H1 (cell line): ENCODE data around the gene FGF12. TPM values are rescaled to one million over a fixed set of nuclear protein-coding genes. Genes with fewer than 3 reads are reported as not detected.

Experiments used
- CTCF ChIA-PET: fragments of 300-600 bp; sonication (Branson Sonifier 250); formaldehyde crosslinking; loops from one replicate; lab custom pipeline; 2021; ENCODE audit not compliant: partially characterized antibody; lab: Charles Lee
- POLR2A ChIA-PET: fragments of 300-600 bp; sonication (Branson Sonifier 250); formaldehyde crosslinking; loops from one replicate; lab custom pipeline; 2021; ENCODE audit warnings: inconsistent platforms; ENCODE audit not compliant: partially characterized antibody; lab: Charles Lee
- DNase-seq, 2 experiments: peaks; one replicate each; pipeline versions ENCODE4 v3.0.0 to v3.0.0-alpha.2; 2010 to 2022; ENCODE audit warnings: low spot score in 2 of 2, low read depth in 1 of 2, mixed read lengths in 1 of 2
- FAIRE-seq: peaks from 2 replicates; lab custom pipeline; 2011; peaks lifted over from hg19 to GRCh38; lab: Jason Lieb, UNC
- H2AFZ ChIP-seq: 2 replicates; pipeline ENCODE4 v1.8.1; 2012; ENCODE audit warnings: low read length, inconsistent platforms
- H2AK5ac ChIP-seq: 2 replicates; pipeline ENCODE4 v1.6.1; 2013; ENCODE audit warnings: low read depth, low read length
- H2BK120ac ChIP-seq: replicated peaks from 2 replicates; pipeline ENCODE3; 2013; ENCODE audit warnings: low read depth, low read length, inconsistent platforms
- H2BK12ac ChIP-seq: 2 replicates; pipeline ENCODE4 v1.6.1; 2013; ENCODE audit warnings: low read depth, low read length
- H2BK15ac ChIP-seq: 2 replicates; pipeline ENCODE4 v1.6.1; 2013; ENCODE audit warnings: low read length
- H2BK20ac ChIP-seq: 2 replicates; pipeline ENCODE4 v1.6.1; 2013; ENCODE audit warnings: low read length
- H2BK5ac ChIP-seq: 2 replicates; pipeline ENCODE4 v1.6.1; 2013; ENCODE audit warnings: low read depth, low read length
- H3K14ac ChIP-seq: 2 replicates; pipeline ENCODE4 v1.6.1; 2013; ENCODE audit warnings: inconsistent platforms; ENCODE audit not compliant: insufficient read length
- H3K18ac ChIP-seq: 2 replicates; pipeline ENCODE4 v1.6.1; 2013; ENCODE audit warnings: low read length; ENCODE audit errors: extremely low read depth
- H3K23ac ChIP-seq: 2 replicates; pipeline ENCODE4 v1.6.1; 2013; ENCODE audit warnings: inconsistent platforms; ENCODE audit not compliant: insufficient read length
- H3K23me2 ChIP-seq: 2 replicates; pipeline ENCODE4 v1.6.1; 2013; ENCODE audit warnings: low read depth, low read length
- H3K27ac ChIP-seq: 2 replicates; pipeline ENCODE4 v1.6.1; 2011; ENCODE audit warnings: low read depth, low read length, inconsistent platforms
- H3K27me3 ChIP-seq, 4 experiments: replicated peaks in 1 of 4; 1 replicate in 1 of 4; 2 replicates in 3 of 4; pipeline versions ENCODE4 v1.6.1 to v1.8.1; 2011 to 2013; ENCODE audit warnings: low read length in 3 of 4, mild to moderate bottlenecking in 3 of 4, inconsistent platforms in 2 of 4, mixed read lengths in 2 of 4, moderate library complexity in 1 of 4; ENCODE audit not compliant: control insufficient read depth in 3 of 4, insufficient read depth in 3 of 4; ENCODE audit errors: extremely low read depth in 1 of 4
- H3K36me3 ChIP-seq, 4 experiments: 2 replicates each; pipeline versions ENCODE4 v1.6.1 to v1.8.1; 2011 to 2013; ENCODE audit warnings: mild to moderate bottlenecking in 4 of 4, low read length in 3 of 4, moderate library complexity in 2 of 4, control low read depth in 1 of 4, inconsistent platforms in 1 of 4; ENCODE audit not compliant: insufficient read depth in 4 of 4, control insufficient read depth in 2 of 4
- H3K4ac ChIP-seq: replicated peaks from 2 replicates; pipeline ENCODE3; 2013; ENCODE audit warnings: low read length, low read depth, mixed read lengths, inconsistent platforms; ENCODE audit not compliant: insufficient read length
- H3K4me1 ChIP-seq, 4 experiments: replicated peaks in 1 of 4; 1 replicate in 1 of 4; 2 replicates in 3 of 4; pipeline versions ENCODE4 v1.6.1 to v1.8.1; 2011 to 2013; ENCODE audit warnings: low read length in 3 of 4, inconsistent platforms in 2 of 4, mixed read lengths in 1 of 4; ENCODE audit not compliant: insufficient read depth in 4 of 4, control insufficient read depth in 3 of 4
- H3K4me2 ChIP-seq, 2 experiments: 2 replicates each; pipeline versions ENCODE4 v1.6.1 to v1.8.1; 2011 to 2013; ENCODE audit warnings: low read depth in 2 of 2, low read length in 2 of 2, control low read depth in 1 of 2, inconsistent platforms in 1 of 2, mild to moderate bottlenecking in 1 of 2; ENCODE audit not compliant: insufficient read depth in 1 of 2
- H3K4me3 ChIP-seq, 4 experiments: fragments of 200-600, 300-600 bp in 1 of 4; sonication (generic), shearing (Covaris generic), sonication (Bioruptor Twin) in 1 of 4; 2 replicates each; pipeline versions ENCODE4 v1.5.1 to v1.8.1; 2011 to 2016; ENCODE audit warnings: low read length in 4 of 4, low read depth in 3 of 4, control low read depth in 2 of 4, inconsistent platforms in 2 of 4, mild to moderate bottlenecking in 2 of 4, mixed read lengths in 1 of 4, moderate library complexity in 1 of 4; ENCODE audit not compliant: insufficient read depth in 2 of 4; ENCODE audit errors: extremely low read depth in 1 of 4
- H3K56ac ChIP-seq: replicated peaks from 2 replicates; pipeline ENCODE3; 2013; ENCODE audit warnings: low read depth, mild to moderate bottlenecking, mixed read lengths, low read length, inconsistent platforms; ENCODE audit not compliant: insufficient read length
- H3K79me1 ChIP-seq: 2 replicates; pipeline ENCODE4 v1.6.1; 2013; ENCODE audit warnings: low read depth, low read length, control low read depth
- H3K79me2 ChIP-seq, 2 experiments: 2 replicates each; pipeline versions ENCODE4 v1.6.1 to v1.8.1; 2012 to 2013; ENCODE audit warnings: low read length in 2 of 2, mild to moderate bottlenecking in 2 of 2, inconsistent platforms in 1 of 2; ENCODE audit not compliant: insufficient read depth in 2 of 2, control insufficient read depth in 1 of 2
- H3K9ac ChIP-seq, 4 experiments: replicated peaks in 1 of 4; 1 replicate in 1 of 4; 2 replicates in 3 of 4; pipeline versions ENCODE4 v1.6.1 to v1.8.1; 2011 to 2013; ENCODE audit warnings: low read depth in 3 of 4, low read length in 3 of 4, control low read depth in 2 of 4, mild to moderate bottlenecking in 2 of 4, moderate library complexity in 2 of 4, inconsistent platforms in 1 of 4; ENCODE audit errors: extremely low read depth in 1 of 4
- H3K9me3 ChIP-seq, 2 experiments: 2 replicates each; pipeline versions ENCODE4 v1.6.1 to v1.8.1; 2012 to 2013; ENCODE audit warnings: mild to moderate bottlenecking in 2 of 2, moderate library complexity in 2 of 2, control low read depth in 1 of 2, inconsistent platforms in 1 of 2, low read depth in 1 of 2, low read length in 1 of 2, mixed read lengths in 1 of 2; ENCODE audit not compliant: insufficient read depth in 2 of 2
- H4K20me1 ChIP-seq, 2 experiments: replicated peaks in 1 of 2; 2 replicates each; pipeline versions ENCODE3 to v1.8.1; 2011 to 2013; ENCODE audit warnings: inconsistent platforms in 2 of 2, low read length in 2 of 2, mild to moderate bottlenecking in 1 of 2; ENCODE audit not compliant: insufficient read depth in 2 of 2, control insufficient read depth in 1 of 2
- H4K5ac ChIP-seq: 2 replicates; pipeline ENCODE4 v1.6.1; 2013; ENCODE audit warnings: low read length, low read depth, mixed read lengths, inconsistent platforms; ENCODE audit not compliant: insufficient read length
- H4K8ac ChIP-seq: 2 replicates; pipeline ENCODE4 v1.8.0; 2013; ENCODE audit warnings: mild to moderate bottlenecking, moderate library complexity, low read length, inconsistent platforms; ENCODE audit not compliant: insufficient read depth; ENCODE audit errors: extremely low read depth
- H4K91ac ChIP-seq: replicated peaks from 2 replicates; pipeline ENCODE3; 2013; ENCODE audit warnings: low read length, mixed read lengths, inconsistent platforms; ENCODE audit not compliant: insufficient read length
- CBX8 ChIP-seq: fragments of 300-800, 300-1000 bp; sonication (generic); IDR thresholded peaks from 2 replicates; pipeline ENCODE4 v1.7.1; 2016; ENCODE audit warnings: low read depth, low read length, borderline replicate concordance
- EZH2 ChIP-seq: fragments of 200-600 bp; sonication (generic); IDR thresholded peaks from 2 replicates; pipeline ENCODE4 v1.7.1; 2012; ENCODE audit warnings: low read depth, mild to moderate bottlenecking, moderate library complexity, low read length, inconsistent platforms; ENCODE audit not compliant: severe bottlenecking
- HDAC6 ChIP-seq: IDR thresholded peaks from one replicate; pipeline ENCODE4 v1.7.1; 2012; ENCODE audit warnings: low read depth, mild to moderate bottlenecking, inconsistent platforms, low read length, moderate library complexity
- POLR2A ChIP-seq, 2 experiments: IDR thresholded peaks; 1 replicate in 1 of 2; 2 replicates in 1 of 2; pipeline ENCODE4 v1.6.1; 2011; ENCODE audit warnings: low read depth in 2 of 2, low read length in 2 of 2, mild to moderate bottlenecking in 2 of 2; ENCODE audit errors: control extremely low read depth in 1 of 2
- RFX5 ChIP-seq: IDR thresholded peaks from 2 replicates; pipeline ENCODE4 v1.6.1; 2011; ENCODE audit warnings: low read depth, low read length, improper control_type of control experiment, borderline replicate concordance
- SAP30 ChIP-seq: fragments of 300-600 bp; sonication (generic); IDR thresholded peaks from 2 replicates; pipeline ENCODE4 v1.7.1; 2012; ENCODE audit warnings: low read length, moderate library complexity, mild to moderate bottlenecking, inconsistent platforms; ENCODE audit not compliant: insufficient read depth, insufficient replicate concordance
- SIX5 ChIP-seq: IDR thresholded peaks from 2 replicates; pipeline ENCODE4 v1.6.1; 2011; ENCODE audit warnings: mild to moderate bottlenecking, low read depth, low read length
- SUZ12 ChIP-seq: fragments of 200-600 bp; sonication (generic); IDR thresholded peaks from 2 replicates; pipeline ENCODE4 v1.6.1; 2012; ENCODE audit warnings: mild to moderate bottlenecking, inconsistent platforms, low read length, moderate library complexity, mixed read lengths
- TAF7 ChIP-seq: optimal IDR thresholded peaks from 2 replicates; pipeline ENCODE3; 2011; ENCODE audit warnings: low read depth, mild to moderate bottlenecking, inconsistent platforms, low read length, moderate library complexity, borderline replicate concordance
- USF2 ChIP-seq: IDR thresholded peaks from 2 replicates; pipeline ENCODE4 v1.6.1; 2011; ENCODE audit warnings: low read length, improper control_type of control experiment
- YY1 ChIP-seq: IDR thresholded peaks from 2 replicates; pipeline ENCODE4 v1.6.1; 2011; ENCODE audit warnings: low read depth, mild to moderate bottlenecking, low read length
- WGBS, 2 experiments: shearing (Covaris generic) in 1 of 2; methylation state at CpG; one replicate each; pipeline versions ENCODE4 v1.1.6 to v1.1.7; 2013 to 2015; ENCODE audit warnings: low lambda C conversion rate in 2 of 2, mixed read lengths in 2 of 2, inconsistent platforms in 1 of 2, low coverage in 1 of 2, missing lambda C conversion rate in 1 of 2; ENCODE audit not compliant: insufficient replicate concordance in 2 of 2, insufficient coverage in 1 of 2, insufficient read length in 1 of 2; ENCODE audit errors: extremely low coverage in 1 of 2, missing lambda C conversion rate in 1 of 2; 5-methylcytosine and 5-hydroxymethylcytosine counted together
- polyA plus RNA-seq, 7 experiments: library from polyadenylated mRNA; depleted of rRNA in 3 of 7; stranded (reverse) in 5 of 7; unstranded in 2 of 7; fragments of >200 nt in 5 of 7; fragments of 200-250 nt in 2 of 7; gene quantifications; 1 replicate in 5 of 7; 2 replicates in 1 of 7; 4 replicates in 1 of 7; pipeline versions ENCODE4 v1.2.1 to v1.2.3, GENCODE V29; 2011 to 2013; ENCODE audit warnings: missing spikeins in 2 of 7, mixed read lengths in 2 of 7
- total RNA-seq: library from RNA; stranded (reverse); fragmentation: NEBNext Ultra II Directional; extraction: Animal tissue kit (Norgen Biotek cat#: 25700); gene quantifications from 2 replicates; pipeline ENCODE4 v1.2.1, GENCODE V29; 2021

Gene FGF12
- total and polyA plus RNA-seq, 2 of the 8 experiments (the other 6 are each of a cell fraction or from before 2014, with no cell fraction given), result 4.1 to 16.6 TPM

DNA sequence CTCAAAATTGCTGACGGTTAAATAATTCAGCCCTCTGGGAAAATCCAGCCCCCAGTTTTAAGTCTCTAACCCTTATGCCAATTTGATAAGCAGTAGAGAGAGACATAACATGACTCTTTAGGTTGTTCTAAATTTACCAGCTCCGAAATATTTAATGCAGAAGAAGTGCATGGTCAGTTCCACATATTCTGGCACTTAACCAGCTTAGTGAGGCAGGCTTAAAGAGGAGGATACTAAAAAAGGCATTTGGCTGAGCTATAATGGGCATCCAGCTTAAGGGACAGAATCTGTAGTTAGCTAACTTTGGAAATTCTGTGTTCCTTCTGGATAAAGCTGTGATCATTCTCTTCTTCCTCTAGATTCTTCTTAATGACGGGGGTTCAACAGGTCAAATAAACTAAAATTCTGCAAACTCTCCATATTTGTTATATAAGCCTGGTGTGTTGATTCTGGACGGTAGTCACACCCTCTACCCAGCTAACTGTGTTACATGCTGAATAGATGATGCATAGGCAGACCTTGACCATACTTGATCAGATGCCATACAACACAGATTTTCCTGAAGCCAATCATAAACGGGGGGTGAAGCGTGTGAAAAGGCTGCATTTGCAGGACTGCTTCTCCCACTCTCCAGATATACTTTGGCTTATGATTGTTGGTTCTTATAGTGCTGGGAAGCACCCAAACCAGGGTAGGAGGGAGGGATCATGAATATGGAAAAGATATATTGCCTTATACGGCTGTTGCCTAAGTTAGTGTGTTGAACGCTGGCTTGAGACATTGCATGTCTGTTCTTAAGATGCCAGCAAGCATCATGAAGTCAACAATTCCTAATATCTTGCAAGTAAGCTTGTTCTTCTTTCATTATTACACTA lies 118.4 kb downstream of the FGF12 start:
- H3K4me2 ChIP-seq, result no peak overlapping the region
- H2AK5ac ChIP-seq, result no peak overlapping the region
- H3K4ac ChIP-seq, result no peak overlapping the region
- no peak overlapping the region for H2BK120ac ChIP-seq
- no peak overlapping the region for H4K5ac ChIP-seq
- H4K20me1 ChIP-seq, result no peaks in the 10 kb centered on the region
- no peak overlapping the region for H3K4me3 ChIP-seq
- H2BK15ac ChIP-seq, result no peak overlapping the region
- no peaks in the 10 kb centered on the region for H3K79me2 ChIP-seq
- H3K27me3 ChIP-seq, result no peaks in the 10 kb centered on the region
- peaks cover 0 to 2% (median 0%) of the 10 kb centered on the region in 4 experiments; a peak in 1 of 8 replicates for H3K36me3 ChIP-seq
- H4K91ac ChIP-seq, result no peak overlapping the region
- H3K23ac ChIP-seq, result no peak overlapping the region
- no peak overlapping the region for H2BK12ac ChIP-seq
- DNase-seq (no peak), FAIRE-seq (no peak)
- H2AFZ ChIP-seq, result no peak overlapping the region
- 91% methylated on average over 8 of the region's 8 CpGs; no CpG with 5 or more reads in 1 of the 2 experiments for WGBS, 2 experiments
- peaks cover 0 to 3% of the 10 kb centered on the region in 2 experiments; a peak in 2 of 4 replicates for H3K9me3 ChIP-seq
- no peak overlapping the region for H3K56ac ChIP-seq
- ChIA-PET POLR2A (no interaction called here), CTCF (interaction anchor here (1.4 to 1.6 kb wide), 2 partner anchors 12 to 43 kb away, joined by 4 read pairs; no protein-coding TSS in a partner anchor)
- H4K8ac ChIP-seq, result no peak overlapping the region
- no peaks in the 10 kb centered on the region for H3K79me1 ChIP-seq
- no peak overlapping the region for H3K27ac ChIP-seq
- H3K4me1 ChIP-seq, result no peaks in the 10 kb centered on the region
- H2BK20ac ChIP-seq, result no peak overlapping the region
- H3K18ac ChIP-seq, result no peak overlapping the region
- H3K23me2 ChIP-seq, result no peaks in the 10 kb centered on the region
- no peak overlapping the region for H2BK5ac ChIP-seq
- no peak overlapping the region for H3K14ac ChIP-seq
- H3K9ac ChIP-seq, result no peak overlapping the region
- TF ChIP-seq SIX5 (no peak), HDAC6 (no peak), CBX8 (no peak), RFX5 (no peak), EZH2 (no peak), POLR2A (IDR thresholded peaks at IDR 0.05; ENCODE audit: control extremely low read depth in 1 of 2, low read depth in 2 of 2, low read length in 2 of 2) (no peak), SAP30 (no peak), TAF7 (no peak), USF2 (no peak), YY1 (no peak), SUZ12 (no peak)
